GM18867 (cell line): ENCODE data around the gene FBXO34.
"Not testable (repeated sequence)": the region's sequence is repeated elsewhere in the genome, so short reads cannot be mapped to it uniquely, and the experiment has no call there.

Experiments
- ATAC-seq: cut with Tn5 transposase; IDR thresholded peaks from one replicate; pipeline ENCODE4 v1.9.1; 2021; ENCODE audit warnings: mild to moderate bottlenecking, moderate library complexity; ENCODE audit not compliant: unreplicated experiment

FBXO34 gene

GRCh38 chr14:55381040-55381439, 109.8 kb downstream of the FBXO34 start:
- no peak for ATAC-seq

- ATAC-seq, result no peak
Observed at GRCh38 chr14:55381561-55381960, 110.3 kb downstream of the FBXO34 start.

- ATAC-seq, result no peak
Observed at GRCh38 chr14:55382483-55382882, 111.3 kb downstream of the FBXO34 start.

- ATAC-seq, result not testable (repeated sequence)
Observed at GRCh38 chr14:55383056-55383466, 111.8 kb downstream of the FBXO34 start.

GRCh38 chr14:55383541-55384140, 112.4 kb downstream of the FBXO34 start:
- ATAC-seq, result no peak

GRCh38 chr14:55384536-55384935, 113.3 kb downstream of the FBXO34 start:
- ATAC-seq, result no peak

- no peak for ATAC-seq
Observed at GRCh38 chr14:55386037-55386808, 115.0 kb downstream of the FBXO34 start.

- no peak for ATAC-seq
Observed at GRCh38 chr14:55387121-55387520, 115.9 kb downstream of the FBXO34 start.

GRCh38 chr14:55388160-55388559, 116.9 kb downstream of the FBXO34 start:
- ATAC-seq, result no peak

GRCh38 chr14:55389330-55389729, 118.1 kb downstream of the FBXO34 start:
- ATAC-seq, result no peak

- no peak for ATAC-seq
Observed at GRCh38 chr14:55398679-55399078, 127.5 kb downstream of the FBXO34 start.

GRCh38 chr14:55399183-55399582, 128.0 kb downstream of the FBXO34 start:
- ATAC-seq, result no peak

- no peak for ATAC-seq
Observed at GRCh38 chr14:55399852-55400251, 128.6 kb downstream of the FBXO34 start.

- ATAC-seq, result no peak
Observed at GRCh38 chr14:55401751-55402150, 130.5 kb downstream of the FBXO34 start.
